HCT116 (cell line): ENCODE results near the gene KCNJ4. TPM values are rescaled to one million over a fixed set of nuclear protein-coding genes. Genes with fewer than 3 reads are reported as not detected.

Experiments
- ATAC-seq: fragments of 200-7000 bp; cut with Tn5 transposase; 2 replicates; pipeline ENCODE4 v1.9.1; 2020; ENCODE audit warnings: mild to moderate bottlenecking, moderate library complexity
- BruUV-seq: library from RNA; stranded (reverse); fragments of 400-500 nt; replicated peaks from 2 replicates; lab custom pipeline; 2021; lab: Mats Ljungman, UMichigan
- CTCF ChIA-PET: fragments of 300-600 bp; sonication (Branson Sonifier 250); formaldehyde crosslinking; loops from one replicate; lab custom pipeline; 2021; ENCODE audit warnings: antibody characterized with exemption; lab: Charles Lee
- POLR2A ChIA-PET: fragments of 300-600, 350-600 bp; sonication (Branson Sonifier 250); formaldehyde crosslinking; loops from one replicate; lab custom pipeline; 2021; ENCODE audit warnings: antibody characterized with exemption; lab: Charles Lee
- RAD21 ChIA-PET, 2 experiments: fragments of 300-600 bp; sonication (Branson Sonifier 250); formaldehyde crosslinking; loops; one replicate each; lab custom pipeline; 2023; ENCODE audit warnings: low total read pairs in 2 of 2; ENCODE audit not compliant: uncharacterized antibody in 2 of 2, unreplicated experiment in 2 of 2, low non-redundant PET in 1 of 2; lab: Charles Lee
- DNase-seq: peaks from one replicate; pipeline ENCODE4 v3.0.0-alpha.2; 2010; ENCODE audit warnings: low read depth, low spot score
- H2AFZ ChIP-seq: fragments of 200-600 bp; shearing (Covaris generic), sonication (generic); 2 replicates; pipeline ENCODE4 v1.6.1; 2017; ENCODE audit warnings: low read depth, mixed run types, mixed read lengths, antibody characterized with exemption, low read length; ENCODE audit not compliant: poor library complexity, severe bottlenecking
- H3K27ac ChIP-seq: 2 replicates; pipeline ENCODE4 v1.5.1; 2012; ENCODE audit warnings: low read depth, low read length
- H3K27me3 ChIP-seq: fragments of 200-600 bp; sonication (generic); 2 replicates; pipeline ENCODE4 v1.6.1; 2016; ENCODE audit warnings: mixed run types, low read length, mixed read lengths; ENCODE audit not compliant: insufficient read depth
- H3K36me3 ChIP-seq, 2 experiments: fragments of 200-500 bp in 1 of 2; fragments of 200-600 bp in 1 of 2; sonication (Bioruptor generic) in 1 of 2; sonication (generic) in 1 of 2; 2 replicates each; pipeline versions ENCODE4 v1.5.1 to v1.6.1; 2014 to 2016; ENCODE audit warnings: low read length in 2 of 2, inconsistent platforms in 1 of 2, mixed read lengths in 1 of 2, mixed run types in 1 of 2; ENCODE audit not compliant: insufficient read depth in 2 of 2, control insufficient read depth in 1 of 2
- H3K4me1 ChIP-seq, 2 experiments: fragments of 200-600 bp in 1 of 2; sonication (generic) in 1 of 2; 2 replicates each; pipeline versions ENCODE4 v1.5.1 to v1.6.1; 2012 to 2017; ENCODE audit warnings: low read length in 2 of 2, inconsistent platforms in 1 of 2, mild to moderate bottlenecking in 1 of 2, mixed read lengths in 1 of 2, mixed run types in 1 of 2, moderate library complexity in 1 of 2; ENCODE audit not compliant: insufficient read depth in 2 of 2, control insufficient read depth in 1 of 2
- H3K4me2 ChIP-seq: fragments of 200-600 bp; sonication (generic); 2 replicates; pipeline ENCODE4 v1.6.1; 2017; ENCODE audit warnings: mixed run types, low read length, mixed read lengths
- H3K4me3 ChIP-seq, 2 experiments: fragments of 200-600 bp in 1 of 2; sonication (generic) in 1 of 2; replicated peaks in 1 of 2; 2 replicates each; pipeline ENCODE4 v1.5.1; 2011 to 2016; ENCODE audit warnings: low read length in 2 of 2, control low read depth in 1 of 2, low read depth in 1 of 2, mild to moderate bottlenecking in 1 of 2, mixed read lengths in 1 of 2, mixed run types in 1 of 2
- H3K79me2 ChIP-seq: fragments of 200-600 bp; sonication (generic); 2 replicates; pipeline ENCODE4 v1.6.1; 2017; ENCODE audit warnings: mild to moderate bottlenecking, mixed run types, low read length, moderate library complexity, mixed read lengths; ENCODE audit not compliant: insufficient read depth
- H3K9ac ChIP-seq: fragments of 200-600 bp; sonication (generic); 2 replicates; pipeline ENCODE4 v1.6.1; 2016; ENCODE audit warnings: low read length, mixed read lengths
- H3K9me2 ChIP-seq: fragments of 200-600 bp; sonication (generic), shearing (Covaris generic); 2 replicates; pipeline ENCODE4 v1.6.1; 2017; ENCODE audit warnings: mixed run types, mild to moderate bottlenecking, moderate library complexity; ENCODE audit not compliant: insufficient read depth
- H3K9me3 ChIP-seq, 2 experiments: fragments of 200-500 bp in 1 of 2; fragments of 200-600 bp in 1 of 2; sonication (Bioruptor generic) in 1 of 2; sonication (generic) in 1 of 2; 2 replicates each; pipeline ENCODE4 v1.6.1; 2014 to 2017; ENCODE audit warnings: low read length in 2 of 2, mixed read lengths in 2 of 2, inconsistent platforms in 1 of 2, low read depth in 1 of 2, mild to moderate bottlenecking in 1 of 2, mixed run types in 1 of 2, moderate library complexity in 1 of 2; ENCODE audit not compliant: control insufficient read depth in 1 of 2, insufficient read depth in 1 of 2
- H4K20me1 ChIP-seq: fragments of 200-600 bp; sonication (generic), shearing (Covaris generic); 2 replicates; pipeline ENCODE4 v1.6.1; 2017; ENCODE audit warnings: mixed run types, mild to moderate bottlenecking, moderate library complexity; ENCODE audit not compliant: insufficient read depth
- CEBPB ChIP-seq: IDR thresholded peaks from 2 replicates; pipeline ENCODE4 v1.6.1; 2012; ENCODE audit warnings: low read depth
- EGR1 ChIP-seq: IDR thresholded peaks from 2 replicates; pipeline ENCODE4 v1.6.1; 2012; ENCODE audit warnings: low read depth
- ELF1 ChIP-seq: IDR thresholded peaks from 2 replicates; pipeline ENCODE4 v1.6.1; 2012; ENCODE audit warnings: low read depth, borderline replicate concordance
- POLR2A ChIP-seq: IDR thresholded peaks from 2 replicates; pipeline ENCODE4 v1.7.0; 2011; ENCODE audit warnings: borderline replicate concordance; ENCODE audit not compliant: insufficient read depth, insufficient read length; ENCODE audit errors: extremely low read depth
- SIN3A ChIP-seq: IDR thresholded peaks from 2 replicates; pipeline ENCODE4 v1.6.1; 2012; ENCODE audit warnings: low read depth
- SP1 ChIP-seq: IDR thresholded peaks from 2 replicates; pipeline ENCODE4 v1.6.1; 2012; ENCODE audit warnings: low read depth
- SRF ChIP-seq: IDR thresholded peaks from 2 replicates; pipeline ENCODE4 v1.6.1; 2012; ENCODE audit warnings: low read depth
- YY1 ChIP-seq: IDR thresholded peaks from 2 replicates; pipeline ENCODE4 v1.6.1; 2011; ENCODE audit warnings: low read length, low read depth, moderate library complexity, mild to moderate bottlenecking; ENCODE audit not compliant: insufficient replicate concordance; ENCODE audit errors: extremely low read depth
- ZFX ChIP-seq: fragments of 450-650 bp; IDR thresholded peaks from 2 replicates; pipeline ENCODE4 v1.6.1; 2017
- intact Hi-C: fragments of 100-400 bp; cut with micrococcal nuclease; formaldehyde crosslinking; loops from 2 replicates; pipeline ENCODE4 v1.10.0; 2022
- total RNA-seq: library from RNA; stranded (reverse); gene quantifications from one replicate; pipeline ENCODE4 v1.2.1, GENCODE V29; 2021; ENCODE audit not compliant: unreplicated experiment
- TF ChIP-seq, protein P1 (sequence below), 3 experiments: fragments of 200-600 bp in 1 of 3; sonication (generic) in 1 of 3; IDR thresholded peaks in 2 of 3; conservative IDR thresholded peaks in 1 of 3; 2 replicates each; pipeline ENCODE4 v1.5.1; 2012 to 2017; ENCODE audit warnings: low read depth in 2 of 3, low read length in 2 of 3, antibody characterized with exemption in 1 of 3, borderline replicate concordance in 1 of 3, control low read depth in 1 of 3, mild to moderate bottlenecking in 1 of 3, mixed read lengths in 1 of 3, mixed run types in 1 of 3, moderate library complexity in 1 of 3; ENCODE audit not compliant: insufficient read depth in 1 of 3
- TF ChIP-seq, protein P2 (sequence below): IDR thresholded peaks from 2 replicates; pipeline ENCODE4 v1.6.1; 2012
- TF ChIP-seq, protein P3 (sequence below): IDR thresholded peaks from 2 replicates; pipeline ENCODE4 v1.6.1; 2011; ENCODE audit warnings: mild to moderate bottlenecking, low read length, moderate library complexity; ENCODE audit not compliant: insufficient replicate concordance; ENCODE audit errors: extremely low read depth

Gene KCNJ4
- total RNA-seq, 1 experiment from 2014 or later, result not detected

DNA sequence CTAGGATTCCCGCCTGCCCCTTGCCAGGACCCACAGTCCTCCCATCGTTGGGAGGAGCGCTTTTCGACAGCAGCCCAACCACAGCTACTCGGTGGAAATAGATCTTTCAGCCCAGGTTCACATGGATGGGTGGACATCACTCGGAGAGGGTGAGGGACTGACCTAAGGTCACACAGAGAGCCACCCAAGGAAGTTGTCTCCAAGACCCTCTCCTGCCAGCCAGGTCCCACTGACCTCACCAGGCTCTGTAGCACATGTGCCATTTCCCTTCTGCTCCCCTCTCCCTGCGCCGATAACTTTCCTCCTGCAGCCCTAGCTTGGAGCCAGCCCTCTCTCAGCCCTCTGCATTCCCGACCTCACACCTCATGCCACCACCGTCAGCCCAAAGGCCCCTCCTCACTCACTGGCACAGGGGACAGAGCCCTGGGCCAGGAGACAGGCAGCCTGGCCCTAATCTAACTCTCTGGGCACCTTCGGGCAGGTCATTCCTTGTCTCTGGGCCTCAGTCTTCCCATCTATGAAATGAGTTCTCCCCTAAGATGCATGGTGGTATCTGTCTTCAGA, 4.7 kb downstream of the KCNJ4 start:
- Histone ChIP-seq H3K9me2 (no peaks in the 10 kb centered on the region), H3K27me3 (no peaks in the 10 kb centered on the region), H4K20me1 (no peaks in the 10 kb centered on the region), H3K27ac (no peak overlapping the region), H3K4me2 (no peak overlapping the region), H3K9ac (no peak overlapping the region), H3K9me3 (no peaks in the 10 kb centered on the region), H2AFZ (no peak overlapping the region), H3K36me3 (no peaks in the 10 kb centered on the region), H3K4me1 (no peaks in the 10 kb centered on the region), H3K79me2 (no peaks in the 10 kb centered on the region), H3K4me3 (no peak overlapping the region)
- no peak for ATAC-seq
- no TSS peak for BruUV-seq
- TF ChIP-seq POLR2A, result no peak
- TF ChIP-seq EGR1, result no peak
- no peak for TF ChIP-seq SIN3A
- TF ChIP-seq SP1, result no peak
- no peak for TF ChIP-seq CEBPB
- TF ChIP-seq, protein P1, sequence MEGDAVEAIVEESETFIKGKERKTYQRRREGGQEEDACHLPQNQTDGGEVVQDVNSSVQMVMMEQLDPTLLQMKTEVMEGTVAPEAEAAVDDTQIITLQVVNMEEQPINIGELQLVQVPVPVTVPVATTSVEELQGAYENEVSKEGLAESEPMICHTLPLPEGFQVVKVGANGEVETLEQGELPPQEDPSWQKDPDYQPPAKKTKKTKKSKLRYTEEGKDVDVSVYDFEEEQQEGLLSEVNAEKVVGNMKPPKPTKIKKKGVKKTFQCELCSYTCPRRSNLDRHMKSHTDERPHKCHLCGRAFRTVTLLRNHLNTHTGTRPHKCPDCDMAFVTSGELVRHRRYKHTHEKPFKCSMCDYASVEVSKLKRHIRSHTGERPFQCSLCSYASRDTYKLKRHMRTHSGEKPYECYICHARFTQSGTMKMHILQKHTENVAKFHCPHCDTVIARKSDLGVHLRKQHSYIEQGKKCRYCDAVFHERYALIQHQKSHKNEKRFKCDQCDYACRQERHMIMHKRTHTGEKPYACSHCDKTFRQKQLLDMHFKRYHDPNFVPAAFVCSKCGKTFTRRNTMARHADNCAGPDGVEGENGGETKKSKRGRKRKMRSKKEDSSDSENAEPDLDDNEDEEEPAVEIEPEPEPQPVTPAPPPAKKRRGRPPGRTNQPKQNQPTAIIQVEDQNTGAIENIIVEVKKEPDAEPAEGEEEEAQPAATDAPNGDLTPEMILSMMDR (IDR thresholded peaks at IDR 0.05 in 2 of 3, conservative IDR thresholded peaks at IDR 0.05 in 1 of 3; ENCODE audit: borderline replicate concordance in 1 of 3, insufficient read depth in 1 of 3, low read depth in 2 of 3, low read length in 2 of 3), result no peak
- no peak for TF ChIP-seq YY1
- TF ChIP-seq ELF1, result no peak
- no peak for TF ChIP-seq ZFX
- no peak for TF ChIP-seq SRF
- TF ChIP-seq, protein P2, sequence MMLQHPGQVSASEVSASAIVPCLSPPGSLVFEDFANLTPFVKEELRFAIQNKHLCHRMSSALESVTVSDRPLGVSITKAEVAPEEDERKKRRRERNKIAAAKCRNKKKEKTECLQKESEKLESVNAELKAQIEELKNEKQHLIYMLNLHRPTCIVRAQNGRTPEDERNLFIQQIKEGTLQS, result no peak
- TF ChIP-seq, protein P3, sequence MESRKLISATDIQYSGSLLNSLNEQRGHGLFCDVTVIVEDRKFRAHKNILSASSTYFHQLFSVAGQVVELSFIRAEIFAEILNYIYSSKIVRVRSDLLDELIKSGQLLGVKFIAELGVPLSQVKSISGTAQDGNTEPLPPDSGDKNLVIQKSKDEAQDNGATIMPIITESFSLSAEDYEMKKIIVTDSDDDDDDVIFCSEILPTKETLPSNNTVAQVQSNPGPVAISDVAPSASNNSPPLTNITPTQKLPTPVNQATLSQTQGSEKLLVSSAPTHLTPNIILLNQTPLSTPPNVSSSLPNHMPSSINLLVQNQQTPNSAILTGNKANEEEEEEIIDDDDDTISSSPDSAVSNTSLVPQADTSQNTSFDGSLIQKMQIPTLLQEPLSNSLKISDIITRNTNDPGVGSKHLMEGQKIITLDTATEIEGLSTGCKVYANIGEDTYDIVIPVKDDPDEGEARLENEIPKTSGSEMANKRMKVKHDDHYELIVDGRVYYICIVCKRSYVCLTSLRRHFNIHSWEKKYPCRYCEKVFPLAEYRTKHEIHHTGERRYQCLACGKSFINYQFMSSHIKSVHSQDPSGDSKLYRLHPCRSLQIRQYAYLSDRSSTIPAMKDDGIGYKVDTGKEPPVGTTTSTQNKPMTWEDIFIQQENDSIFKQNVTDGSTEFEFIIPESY, result no peak
- POLR2A ChIA-PET, result no interaction called here
- no peak for DNase-seq
- CTCF ChIA-PET, result no interaction called here
- RAD21 ChIA-PET, result no interaction called here
- intact Hi-C loops, result no loop called here
